Measurements from ENCODE around the gene BMI1. TPM values are rescaled to one million over a fixed set of nuclear protein-coding genes. Genes with fewer than 3 reads are reported as not detected.

The BMI1 gene
- total and polyA plus RNA-seq, 8 donors: 14.9 to 228 (median 38.2) TPM

DNA sequence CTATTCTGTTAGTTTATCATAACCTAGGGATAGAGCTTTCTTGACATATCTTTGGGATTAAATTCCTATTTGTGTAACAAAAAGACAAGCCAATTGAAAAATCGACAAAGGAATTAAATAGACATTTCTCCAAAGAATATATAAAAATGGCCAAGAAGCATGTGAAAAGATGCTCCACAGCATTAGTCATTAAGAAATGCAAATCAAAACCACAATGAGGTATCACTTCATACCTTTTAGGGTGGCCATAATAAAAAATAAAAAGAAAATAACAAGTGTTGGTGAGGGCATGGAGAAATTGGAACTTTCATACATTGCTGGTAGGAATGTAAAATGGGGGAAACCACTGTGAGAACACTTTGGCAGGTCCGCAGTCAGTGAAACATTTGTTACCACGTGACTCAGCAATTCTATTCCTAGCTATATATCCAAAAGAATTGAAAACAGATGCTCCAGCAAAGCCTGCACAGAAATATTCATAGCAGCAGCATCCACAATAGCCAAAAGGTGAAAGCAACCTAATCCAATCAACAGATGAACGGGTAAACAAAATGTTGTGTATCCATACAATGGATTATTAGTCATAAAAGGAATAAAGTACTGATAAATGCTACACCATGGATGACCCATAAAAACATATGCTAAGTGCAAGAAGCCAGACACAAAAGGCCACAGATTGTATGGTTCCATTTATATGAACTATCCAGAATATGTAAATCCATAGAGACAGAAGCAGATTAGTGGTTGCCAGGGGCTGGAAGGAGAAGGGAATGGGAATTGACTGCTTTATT, 44.9 kb downstream of the BMI1 start:
- intact Hi-C loops (cut with DNase I; ENCODE audit: low total_unique reads): no loop called here
- DNase-seq: no peak
- no peak for TF ChIP-seq POLR2AphosphoS5 (IDR thresholded peaks at IDR 0.05)
- TF ChIP-seq CTCF (IDR thresholded peaks at IDR 0.05): no peak
- TF ChIP-seq POLR2A (IDR thresholded peaks at IDR 0.05): no peak
- TF ChIP-seq EP300 (IDR thresholded peaks at IDR 0.05): no peak
- Histone ChIP-seq H3K27me3 (no peaks in the 10 kb centered on the region), H3K36me3 (no peaks in the 10 kb centered on the region), H3K9me3 (no peaks in the 10 kb centered on the region), H3K4me3 (no peak overlapping the region), H3K27ac (no peak overlapping the region), H3K4me1 (no peaks in the 10 kb centered on the region)
- 87 to 91% (median 90%) methylated on average over 4 of the region's 4 CpGs for WGBS, 5 donors

- DNase-seq: no peak
- Histone ChIP-seq H3K9me3 (no peaks in the 10 kb centered on the region), H3K27ac (no peak overlapping the region), H3K27me3 (no peaks in the 10 kb centered on the region), H3K4me1 (no peaks in the 10 kb centered on the region), H3K4me3 (no peak overlapping the region), H3K36me3 (no peaks in the 10 kb centered on the region)
- TF ChIP-seq POLR2AphosphoS5 (IDR thresholded peaks at IDR 0.05) (no peak), EP300 (IDR thresholded peaks at IDR 0.05) (no peak), CTCF (IDR thresholded peaks at IDR 0.05) (no peak), POLR2A (IDR thresholded peaks at IDR 0.05) (no peak)
- intact Hi-C loops (cut with DNase I; ENCODE audit: low total_unique reads): no loop called here
Measured at GRCh38 chr10:22366435-22366703, 45.5 kb downstream of the BMI1 start.

GRCh38 chr10:22366771-22367170, 45.9 kb downstream of the BMI1 start:
- no peak for TF ChIP-seq POLR2AphosphoS5 (IDR thresholded peaks at IDR 0.05)
- TF ChIP-seq CTCF (IDR thresholded peaks at IDR 0.05): no peak
- no peak for TF ChIP-seq POLR2A (IDR thresholded peaks at IDR 0.05)
- no peak for TF ChIP-seq EP300 (IDR thresholded peaks at IDR 0.05)
- H3K27ac ChIP-seq: no peak overlapping the region
- intact Hi-C loops (cut with DNase I; ENCODE audit: low total_unique reads): no loop called here
- H3K4me1 ChIP-seq: no peaks in the 10 kb centered on the region
- no peaks in the 10 kb centered on the region for H3K9me3 ChIP-seq
- H3K36me3 ChIP-seq: no peaks in the 10 kb centered on the region
- H3K27me3 ChIP-seq: no peaks in the 10 kb centered on the region
- no peak for DNase-seq
- 41 to 66% (median 46%) methylated on average over 2 of the region's 2 CpGs for WGBS, 5 donors
- no peak overlapping the region for H3K4me3 ChIP-seq

GRCh38 chr10:22367471-22367870, 46.6 kb downstream of the BMI1 start:
- Histone ChIP-seq H3K9me3 (no peaks in the 10 kb centered on the region), H3K27ac (no peak overlapping the region), H3K4me1 (no peaks in the 10 kb centered on the region), H3K36me3 (no peaks in the 10 kb centered on the region), H3K27me3 (no peaks in the 10 kb centered on the region), H3K4me3 (no peak overlapping the region)
- no peak for DNase-seq
- intact Hi-C loops (cut with DNase I; ENCODE audit: low total_unique reads): no loop called here
- TF ChIP-seq POLR2A (IDR thresholded peaks at IDR 0.05) (no peak), POLR2AphosphoS5 (IDR thresholded peaks at IDR 0.05) (no peak), EP300 (IDR thresholded peaks at IDR 0.05) (no peak), CTCF (IDR thresholded peaks at IDR 0.05) (no peak)
- whole genome bisulfite sequencing, 5 donors: 75 to 89% (median 83%) methylated on average over 1 of the region's 1 CpG

Measured in stomach (tissue), 9 donors.